Measurements from ENCODE around the gene OXA1L. TPM values are rescaled to one million over a fixed set of nuclear protein-coding genes. Genes with fewer than 3 reads are reported as not detected.
"Not testable (repeated sequence)": the region's sequence is repeated elsewhere in the genome, so short reads cannot be mapped to it uniquely, and the experiment has no call there.

The OXA1L gene
- total RNA-seq, 1 donor from 2014 or later = 99.2 TPM

GRCh38 chr14:22798528-22798927 is 32.0 kb downstream of the OXA1L start:
- TF ChIP-seq, protein P1, sequence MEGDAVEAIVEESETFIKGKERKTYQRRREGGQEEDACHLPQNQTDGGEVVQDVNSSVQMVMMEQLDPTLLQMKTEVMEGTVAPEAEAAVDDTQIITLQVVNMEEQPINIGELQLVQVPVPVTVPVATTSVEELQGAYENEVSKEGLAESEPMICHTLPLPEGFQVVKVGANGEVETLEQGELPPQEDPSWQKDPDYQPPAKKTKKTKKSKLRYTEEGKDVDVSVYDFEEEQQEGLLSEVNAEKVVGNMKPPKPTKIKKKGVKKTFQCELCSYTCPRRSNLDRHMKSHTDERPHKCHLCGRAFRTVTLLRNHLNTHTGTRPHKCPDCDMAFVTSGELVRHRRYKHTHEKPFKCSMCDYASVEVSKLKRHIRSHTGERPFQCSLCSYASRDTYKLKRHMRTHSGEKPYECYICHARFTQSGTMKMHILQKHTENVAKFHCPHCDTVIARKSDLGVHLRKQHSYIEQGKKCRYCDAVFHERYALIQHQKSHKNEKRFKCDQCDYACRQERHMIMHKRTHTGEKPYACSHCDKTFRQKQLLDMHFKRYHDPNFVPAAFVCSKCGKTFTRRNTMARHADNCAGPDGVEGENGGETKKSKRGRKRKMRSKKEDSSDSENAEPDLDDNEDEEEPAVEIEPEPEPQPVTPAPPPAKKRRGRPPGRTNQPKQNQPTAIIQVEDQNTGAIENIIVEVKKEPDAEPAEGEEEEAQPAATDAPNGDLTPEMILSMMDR (conservative IDR thresholded peaks at IDR 0.05; ENCODE audit: low read depth, low read length) = no peak
- no peak overlapping the region for H3K4me3 ChIP-seq (ENCODE audit: low read depth, low read length)
- DNase-seq (ENCODE audit: low read depth) = no peak

GRCh38 chr14:22800346-22800745 is 33.9 kb downstream of the OXA1L start:
- TF ChIP-seq, protein P1 (conservative IDR thresholded peaks at IDR 0.05; ENCODE audit: low read depth, low read length) = no peak
- no peak overlapping the region for H3K4me3 ChIP-seq (ENCODE audit: low read depth, low read length)
- no peak for DNase-seq (ENCODE audit: low read depth)

- TF ChIP-seq, protein P1 (conservative IDR thresholded peaks at IDR 0.05; ENCODE audit: low read depth, low read length) = no peak
- no peak overlapping the region for H3K4me3 ChIP-seq (ENCODE audit: low read depth, low read length)
- no peak for DNase-seq (ENCODE audit: low read depth)
Measured at GRCh38 chr14:22801716-22802115, 35.2 kb downstream of the OXA1L start.

- TF ChIP-seq, protein P1 (conservative IDR thresholded peaks at IDR 0.05; ENCODE audit: low read depth, low read length) = no peak
- no peak for DNase-seq (ENCODE audit: low read depth)
- no peak overlapping the region for H3K4me3 ChIP-seq (ENCODE audit: low read depth, low read length)
Measured at GRCh38 chr14:22802860-22803686, 36.6 kb downstream of the OXA1L start.

GRCh38 chr14:22803687-22803974 is 37.1 kb downstream of the OXA1L start:
- TF ChIP-seq, protein P1 (conservative IDR thresholded peaks at IDR 0.05; ENCODE audit: low read depth, low read length) = no peak
- DNase-seq (ENCODE audit: low read depth) = no peak
- no peak overlapping the region for H3K4me3 ChIP-seq (ENCODE audit: low read depth, low read length)

DNA sequence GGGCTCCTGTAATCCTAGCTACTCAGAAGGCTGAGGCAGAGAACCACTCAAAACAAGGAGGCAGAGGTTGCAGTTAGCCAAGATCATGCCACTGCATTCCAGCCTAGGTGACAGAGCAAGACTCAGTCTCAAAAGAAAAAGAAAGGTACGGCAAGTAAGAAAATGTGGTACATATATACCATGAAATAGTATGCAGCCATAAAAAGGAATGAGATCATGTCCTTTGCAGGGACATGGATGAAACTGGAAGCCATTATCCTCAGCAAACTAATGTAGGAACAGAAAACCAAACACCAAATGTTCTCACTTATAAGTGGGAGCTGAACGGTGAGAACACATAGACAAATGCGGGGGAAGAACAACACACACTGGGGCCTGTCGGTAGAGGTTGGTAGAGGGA is 38.7 kb downstream of the OXA1L start:
- DNase-seq (ENCODE audit: low read depth); H3K4me3 ChIP-seq (ENCODE audit: low read depth, low read length): not testable (repeated sequence)

GRCh38 chr14:22807432-22808087 is 41.1 kb downstream of the OXA1L start:
- no peak overlapping the region for H3K4me3 ChIP-seq (ENCODE audit: low read depth, low read length)
- no peak for DNase-seq (ENCODE audit: low read depth)
- TF ChIP-seq, protein P1 (conservative IDR thresholded peaks at IDR 0.05; ENCODE audit: low read depth, low read length) = no peak
